K562 (cell line): ENCODE results near the gene LUC7L. TPM values are rescaled to one million over a fixed set of nuclear protein-coding genes. Genes with fewer than 3 reads are reported as not detected.

Source experiments
- ATF7 ChIP-seq: fragments of 450-650 bp; IDR thresholded peaks from 2 replicates; pipeline ENCODE4 v1.7.1; 2014; ENCODE audit warnings: mild to moderate bottlenecking, moderate library complexity
- CC2D1A ChIP-seq: fragments of 450-650 bp; IDR thresholded peaks from 2 replicates; pipeline ENCODE4 v1.6.1; 2017; ENCODE audit warnings: mild to moderate bottlenecking
- CXXC5 ChIP-seq: fragments of 250-450 bp; sonication (Bioruptor Pico); IDR thresholded peaks from 2 replicates; pipeline ENCODE4 v1.8.0; 2022; ENCODE audit warnings: inconsistent platforms, mild to moderate bottlenecking, moderate library complexity
- FOXM1 ChIP-seq, 2 experiments: fragments of 450-650 bp in 1 of 2; sonication (generic) in 1 of 2; formaldehyde crosslinking in 1 of 2; IDR thresholded peaks; 2 replicates each; pipeline versions ENCODE4 v1.6.1 to v1.9.0; 2017 to 2022; ENCODE audit warnings: low read depth in 2 of 2, mild to moderate bottlenecking in 2 of 2, missing genetic modification reagents in 1 of 2, moderate library complexity in 1 of 2
- HSF4 ChIP-seq: fragments of 250-450 bp; sonication (Bioruptor Pico); IDR thresholded peaks from 2 replicates; pipeline ENCODE4 v2.1.2; 2022; ENCODE audit warnings: mild to moderate bottlenecking, moderate library complexity, borderline replicate concordance
- JUND ChIP-seq, 2 experiments: IDR thresholded peaks; 2 replicates in 1 of 2; 3 replicates in 1 of 2; pipeline ENCODE4 v1.6.1; 2011; ENCODE audit warnings: borderline replicate concordance in 2 of 2, low read depth in 2 of 2, low read length in 2 of 2, improper control_type of control experiment in 1 of 2, missing biosample characterization in 1 of 2, missing genetic modification characterization in 1 of 2, missing genetic modification reagents in 1 of 2
- KDM1A ChIP-seq, 2 experiments: fragments of 450-650 bp; IDR thresholded peaks; 2 replicates each; pipeline ENCODE4 v1.6.1; 2016; ENCODE audit warnings: mild to moderate bottlenecking in 2 of 2
- MYC ChIP-seq, 2 experiments: fragments of 250-450 bp in 1 of 2; sonication (Bioruptor Pico) in 1 of 2; IDR thresholded peaks; 2 replicates each; pipeline versions ENCODE4 v1.5.1 to v1.6.1; 2012 to 2021; ENCODE audit warnings: low read depth in 2 of 2, borderline replicate concordance in 1 of 2, improper control_type of control experiment in 1 of 2, low read length in 1 of 2, mild to moderate bottlenecking in 1 of 2, moderate library complexity in 1 of 2
- PHF21A ChIP-seq: fragments of 450-650 bp; IDR thresholded peaks from 2 replicates; pipeline ENCODE4 v1.6.1; 2017; ENCODE audit warnings: low read depth, borderline replicate concordance
- SIN3A ChIP-seq, 2 experiments: fragments of 150-350 bp in 1 of 2; IDR thresholded peaks; 2 replicates each; pipeline ENCODE4 v1.6.1; 2011 to 2016; ENCODE audit warnings: borderline replicate concordance in 2 of 2, low read depth in 2 of 2, low read length in 2 of 2, mild to moderate bottlenecking in 2 of 2, moderate library complexity in 2 of 2; ENCODE audit not compliant: control insufficient read depth in 1 of 2
- SOX6 ChIP-seq: fragments of 450-650 bp; IDR thresholded peaks from 2 replicates; pipeline ENCODE4 v1.6.1; 2014; ENCODE audit warnings: mild to moderate bottlenecking
- SPI1 ChIP-seq: IDR thresholded peaks from 2 replicates; pipeline ENCODE4 v1.6.1; 2011; ENCODE audit warnings: low read depth, low read length, control low read depth, borderline replicate concordance
- XRCC4 ChIP-seq: IDR thresholded peaks from one replicate; pipeline ENCODE4 v1.6.1; 2011; ENCODE audit not compliant: insufficient read depth, insufficient read length; ENCODE audit errors: extremely low read depth
- ZNF586 ChIP-seq: fragments of 450-650 bp; formaldehyde crosslinking; conservative IDR thresholded peaks from 2 replicates; pipeline ENCODE4 v1.4.0; 2020; ENCODE audit warnings: mild to moderate bottlenecking, moderate library complexity
- polyA plus RNA-seq, 8 experiments: library from polyadenylated mRNA; depleted of rRNA in 4 of 8; stranded (reverse) in 5 of 8; unstranded in 3 of 8; fragments of >200 nt; fragmentation: Nextera tagmentation in 2 of 8; fragmentation: Illumina TruSeq in 1 of 8; extraction: Ambion mirVana in 2 of 8; extraction: Trizol in 1 of 8; gene quantifications; 2 replicates each; pipeline versions ENCODE4 v1.2.1 to v1.2.3, GENCODE V29; 2011 to 2014; ENCODE audit warnings: inconsistent platforms in 1 of 8, missing spikeins in 1 of 8
- total RNA-seq, 7 experiments: library from RNA; depleted of rRNA in 6 of 7; stranded (reverse); fragments of >200 nt in 6 of 7; fragmentation: Illumina TruSeq in 2 of 7; extraction: Trizol in 2 of 7; gene quantifications; 2 replicates each; pipeline versions ENCODE4 v1.2.1 to v1.2.3, GENCODE V29; 2011 to 2021; ENCODE audit warnings: low replicate concordance in 1 of 7
- TF ChIP-seq, protein P1 (sequence below): fragments of 450-650 bp; IDR thresholded peaks from 2 replicates; pipeline ENCODE4 v1.6.1; 2018; ENCODE audit not compliant: partially characterized antibody
- TF ChIP-seq, protein P2 (sequence below), 2 experiments: fragments of 450-650 bp in 1 of 2; sonication (generic) in 1 of 2; formaldehyde crosslinking in 1 of 2; IDR thresholded peaks in 1 of 2; conservative IDR thresholded peaks in 1 of 2; 2 replicates each; pipeline versions ENCODE4 v1.6.1 to v1.8.1; 2016 to 2023; ENCODE audit warnings: mild to moderate bottlenecking in 2 of 2, moderate library complexity in 2 of 2, inconsistent platforms in 1 of 2, missing genetic modification reagents in 1 of 2
- TF ChIP-seq, protein P3 (sequence below): sonication (generic); formaldehyde crosslinking; IDR thresholded peaks from 2 replicates; pipeline ENCODE4 v1.8.1; 2023; ENCODE audit warnings: mild to moderate bottlenecking, missing genetic modification reagents

Gene LUC7L
- total and polyA plus RNA-seq, 9 of the 15 experiments (the other 6 are each of a cell fraction or from before 2014, with no cell fraction given): 1.7 to 93.3 (median 59.5) TPM

DNA sequence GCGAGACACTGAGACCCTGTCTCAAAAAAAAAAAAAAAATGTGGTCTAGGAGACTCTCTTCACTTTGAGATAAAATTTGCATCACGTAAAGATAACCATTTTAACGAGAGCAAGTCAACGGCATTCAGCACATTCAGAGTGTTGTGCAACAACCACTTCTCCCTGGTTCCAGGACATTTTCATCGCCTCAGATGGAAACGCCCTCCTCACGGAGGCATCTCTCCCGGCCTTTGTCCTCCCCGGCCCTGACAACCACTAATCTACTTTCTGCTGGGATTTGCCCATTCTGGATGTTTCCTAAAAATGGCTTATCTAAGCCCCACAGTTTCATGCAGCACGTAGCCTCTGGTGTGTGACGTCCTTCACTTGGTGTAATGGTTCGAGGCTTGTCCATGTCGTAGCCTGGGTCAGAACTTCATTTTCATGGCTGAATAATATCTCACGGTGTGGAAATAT is 84.4 kb downstream of the LUC7L start (continued):
- TF ChIP-seq, protein P1, sequence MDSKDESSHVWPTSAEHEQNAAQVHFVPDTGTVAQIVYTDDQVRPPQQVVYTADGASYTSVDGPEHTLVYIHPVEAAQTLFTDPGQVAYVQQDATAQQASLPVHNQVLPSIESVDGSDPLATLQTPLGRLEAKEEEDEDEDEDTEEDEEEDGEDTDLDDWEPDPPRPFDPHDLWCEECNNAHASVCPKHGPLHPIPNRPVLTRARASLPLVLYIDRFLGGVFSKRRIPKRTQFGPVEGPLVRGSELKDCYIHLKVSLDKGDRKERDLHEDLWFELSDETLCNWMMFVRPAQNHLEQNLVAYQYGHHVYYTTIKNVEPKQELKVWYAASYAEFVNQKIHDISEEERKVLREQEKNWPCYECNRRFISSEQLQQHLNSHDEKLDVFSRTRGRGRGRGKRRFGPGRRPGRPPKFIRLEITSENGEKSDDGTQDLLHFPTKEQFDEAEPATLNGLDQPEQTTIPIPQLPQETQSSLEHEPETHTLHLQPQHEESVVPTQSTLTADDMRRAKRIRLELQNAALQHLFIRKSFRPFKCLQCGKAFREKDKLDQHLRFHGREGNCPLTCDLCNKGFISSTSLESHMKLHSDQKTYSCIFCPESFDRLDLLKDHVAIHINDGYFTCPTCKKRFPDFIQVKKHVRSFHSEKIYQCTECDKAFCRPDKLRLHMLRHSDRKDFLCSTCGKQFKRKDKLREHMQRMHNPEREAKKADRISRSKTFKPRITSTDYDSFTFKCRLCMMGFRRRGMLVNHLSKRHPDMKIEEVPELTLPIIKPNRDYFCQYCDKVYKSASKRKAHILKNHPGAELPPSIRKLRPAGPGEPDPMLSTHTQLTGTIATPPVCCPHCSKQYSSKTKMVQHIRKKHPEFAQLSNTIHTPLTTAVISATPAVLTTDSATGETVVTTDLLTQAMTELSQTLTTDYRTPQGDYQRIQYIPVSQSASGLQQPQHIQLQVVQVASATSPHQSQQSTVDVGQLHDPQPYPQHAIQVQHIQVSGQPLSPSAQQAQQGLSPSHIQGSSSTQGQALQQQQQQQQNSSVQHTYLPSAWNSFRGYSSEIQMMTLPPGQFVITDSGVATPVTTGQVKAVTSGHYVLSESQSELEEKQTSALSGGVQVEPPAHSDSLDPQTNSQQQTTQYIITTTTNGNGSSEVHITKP: no peak
- TF ChIP-seq ATF7 (peak; percentile 69; the same call in 1 of the 2 replicates), HSF4 (CRISPR knock-in tag) (peak; percentile 67; the same call in 1 of the 2 replicates), SPI1 (no peak), PHF21A (no peak), XRCC4 (no peak), ZNF586 (CRISPR knock-in tag) (no peak), SIN3A (IDR thresholded peaks at IDR 0.05; ENCODE audit: borderline replicate concordance in 2 of 2, control insufficient read depth in 1 of 2, low read depth in 2 of 2, low read length in 2 of 2) (no peak), SOX6 (peak; percentile 68), KDM1A (IDR thresholded peaks at IDR 0.05) (peak; percentile 84 to 90), FOXM1 (IDR thresholded peaks at IDR 0.05; ENCODE audit: low read depth) (peak; percentile 28; the same call in 1 of the 2 replicates), FOXM1 (CRISPR knock-in tag; IDR thresholded peaks at IDR 0.05; ENCODE audit: low read depth) (no peak), MYC (IDR thresholded peaks at IDR 0.05; ENCODE audit: low read depth, low read length) (no peak), MYC (CRISPR knock-in tag; IDR thresholded peaks at IDR 0.05; ENCODE audit: borderline replicate concordance, low read depth) (no peak), CC2D1A (peak; percentile 42; the same call in 1 of the 2 replicates), JUND (IDR thresholded peaks at IDR 0.05; ENCODE audit: borderline replicate concordance, low read depth, low read length) (peak; percentile 37; the same call in 1 of the 2 replicates), JUND (tag; IDR thresholded peaks at IDR 0.05; ENCODE audit: borderline replicate concordance, low read depth, low read length) (peak; percentile 74; the same call in 1 of the 3 replicates), CXXC5 (CRISPR knock-in tag) (peak; percentile 73)
- TF ChIP-seq, protein P2, sequence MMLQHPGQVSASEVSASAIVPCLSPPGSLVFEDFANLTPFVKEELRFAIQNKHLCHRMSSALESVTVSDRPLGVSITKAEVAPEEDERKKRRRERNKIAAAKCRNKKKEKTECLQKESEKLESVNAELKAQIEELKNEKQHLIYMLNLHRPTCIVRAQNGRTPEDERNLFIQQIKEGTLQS (IDR thresholded peaks at IDR 0.05): peak; percentile 52
- TF ChIP-seq, protein P2 (CRISPR knock-in tag; conservative IDR thresholded peaks at IDR 0.05): no peak
- TF ChIP-seq, protein P3, sequence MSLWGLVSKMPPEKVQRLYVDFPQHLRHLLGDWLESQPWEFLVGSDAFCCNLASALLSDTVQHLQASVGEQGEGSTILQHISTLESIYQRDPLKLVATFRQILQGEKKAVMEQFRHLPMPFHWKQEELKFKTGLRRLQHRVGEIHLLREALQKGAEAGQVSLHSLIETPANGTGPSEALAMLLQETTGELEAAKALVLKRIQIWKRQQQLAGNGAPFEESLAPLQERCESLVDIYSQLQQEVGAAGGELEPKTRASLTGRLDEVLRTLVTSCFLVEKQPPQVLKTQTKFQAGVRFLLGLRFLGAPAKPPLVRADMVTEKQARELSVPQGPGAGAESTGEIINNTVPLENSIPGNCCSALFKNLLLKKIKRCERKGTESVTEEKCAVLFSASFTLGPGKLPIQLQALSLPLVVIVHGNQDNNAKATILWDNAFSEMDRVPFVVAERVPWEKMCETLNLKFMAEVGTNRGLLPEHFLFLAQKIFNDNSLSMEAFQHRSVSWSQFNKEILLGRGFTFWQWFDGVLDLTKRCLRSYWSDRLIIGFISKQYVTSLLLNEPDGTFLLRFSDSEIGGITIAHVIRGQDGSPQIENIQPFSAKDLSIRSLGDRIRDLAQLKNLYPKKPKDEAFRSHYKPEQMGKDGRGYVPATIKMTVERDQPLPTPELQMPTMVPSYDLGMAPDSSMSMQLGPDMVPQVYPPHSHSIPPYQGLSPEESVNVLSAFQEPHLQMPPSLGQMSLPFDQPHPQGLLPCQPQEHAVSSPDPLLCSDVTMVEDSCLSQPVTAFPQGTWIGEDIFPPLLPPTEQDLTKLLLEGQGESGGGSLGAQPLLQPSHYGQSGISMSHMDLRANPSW (CRISPR knock-in tag): peak; percentile 43; the same call in 1 of the 2 replicates
